Glutamatergic neuron (in vitro differentiated cells): ENCODE data around the gene RAD23B. TPM values are rescaled to one million over a fixed set of nuclear protein-coding genes. Genes with fewer than 3 reads are reported as not detected.

Source experiments
- DNase-seq: peaks from one replicate; pipeline ENCODE4 v3.0.0; 2022
- H3K27ac Mint-ChIP-seq: one replicate; pipeline ENCODE4 v1.8.0; 2020; ENCODE audit warnings: mild to moderate bottlenecking, mixed read lengths, inconsistent platforms; ENCODE audit not compliant: unreplicated experiment
- H3K27me3 Mint-ChIP-seq: one replicate; pipeline ENCODE4 v1.8.0; 2020; ENCODE audit warnings: mild to moderate bottlenecking, moderate library complexity, mixed read lengths, inconsistent platforms; ENCODE audit not compliant: unreplicated experiment
- H3K36me3 Mint-ChIP-seq: one replicate; pipeline ENCODE4 v1.8.0; 2020; ENCODE audit warnings: mild to moderate bottlenecking, mixed read lengths, inconsistent platforms; ENCODE audit not compliant: unreplicated experiment
- H3K4me1 Mint-ChIP-seq: one replicate; pipeline ENCODE4 v1.8.0; 2020; ENCODE audit warnings: mild to moderate bottlenecking, low read depth, mixed read lengths, inconsistent platforms; ENCODE audit not compliant: unreplicated experiment
- H3K4me3 Mint-ChIP-seq: one replicate; pipeline ENCODE4 v1.8.0; 2020; ENCODE audit warnings: mild to moderate bottlenecking, mixed read lengths, inconsistent platforms; ENCODE audit not compliant: unreplicated experiment
- H3K9me3 Mint-ChIP-seq: one replicate; pipeline ENCODE4 v1.8.0; 2020; ENCODE audit warnings: mild to moderate bottlenecking, moderate library complexity, mixed read lengths, inconsistent platforms; ENCODE audit not compliant: unreplicated experiment
- total RNA-seq: library from RNA; stranded (reverse); fragmentation: NEBNext Ultra II Directional; extraction: Animal tissue kit (Norgen Biotek cat#: 25700); gene quantifications from one replicate; pipeline ENCODE4 v1.2.1, GENCODE V29; 2021; ENCODE audit not compliant: unreplicated experiment
- TF ChIP-seq, protein P1 (sequence below): fragments of 200-600 bp; sonication (generic); IDR thresholded peaks from one replicate; pipeline ENCODE4 v1.5.0; 2021; ENCODE audit not compliant: partially characterized antibody, unreplicated experiment

The RAD23B gene
- total RNA-seq, 1 donor from 2014 or later: 145 TPM

DNA sequence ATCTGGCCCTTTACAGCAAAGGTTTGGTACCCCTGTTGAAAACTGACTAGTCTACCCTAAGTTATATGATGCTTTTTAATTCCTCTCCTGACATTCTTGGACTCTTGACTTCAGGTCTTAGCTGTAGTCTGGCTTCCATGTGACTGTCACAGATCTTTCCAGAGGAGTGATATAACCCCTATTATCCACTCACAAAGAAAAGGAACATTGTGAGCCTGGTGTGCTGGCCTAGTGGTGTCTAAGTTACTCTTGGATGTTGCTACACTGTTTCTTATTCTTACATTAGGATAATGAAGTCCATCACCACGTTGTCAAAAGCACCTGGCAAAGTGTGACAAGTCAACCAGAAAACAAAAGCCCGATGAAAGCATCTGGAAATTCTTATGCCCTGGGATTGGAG is 49.8 kb downstream of the RAD23B start:
- TF ChIP-seq, protein P1, sequence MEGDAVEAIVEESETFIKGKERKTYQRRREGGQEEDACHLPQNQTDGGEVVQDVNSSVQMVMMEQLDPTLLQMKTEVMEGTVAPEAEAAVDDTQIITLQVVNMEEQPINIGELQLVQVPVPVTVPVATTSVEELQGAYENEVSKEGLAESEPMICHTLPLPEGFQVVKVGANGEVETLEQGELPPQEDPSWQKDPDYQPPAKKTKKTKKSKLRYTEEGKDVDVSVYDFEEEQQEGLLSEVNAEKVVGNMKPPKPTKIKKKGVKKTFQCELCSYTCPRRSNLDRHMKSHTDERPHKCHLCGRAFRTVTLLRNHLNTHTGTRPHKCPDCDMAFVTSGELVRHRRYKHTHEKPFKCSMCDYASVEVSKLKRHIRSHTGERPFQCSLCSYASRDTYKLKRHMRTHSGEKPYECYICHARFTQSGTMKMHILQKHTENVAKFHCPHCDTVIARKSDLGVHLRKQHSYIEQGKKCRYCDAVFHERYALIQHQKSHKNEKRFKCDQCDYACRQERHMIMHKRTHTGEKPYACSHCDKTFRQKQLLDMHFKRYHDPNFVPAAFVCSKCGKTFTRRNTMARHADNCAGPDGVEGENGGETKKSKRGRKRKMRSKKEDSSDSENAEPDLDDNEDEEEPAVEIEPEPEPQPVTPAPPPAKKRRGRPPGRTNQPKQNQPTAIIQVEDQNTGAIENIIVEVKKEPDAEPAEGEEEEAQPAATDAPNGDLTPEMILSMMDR: no peak
- Mint-ChIP-seq H3K36me3 (peaks cover 5% of the 10 kb centered on the region), H3K4me1 (no peaks in the 10 kb centered on the region), H3K27ac (no peak overlapping the region), H3K27me3 (peaks cover 5% of the 10 kb centered on the region), H3K9me3 (peaks cover 5% of the 10 kb centered on the region), H3K4me3 (no peak overlapping the region)
- no peak for DNase-seq

- Mint-ChIP-seq H3K4me1 (no peaks in the 10 kb centered on the region), H3K27me3 (peaks cover 5% of the 10 kb centered on the region), H3K4me3 (no peak overlapping the region), H3K9me3 (peaks cover 5% of the 10 kb centered on the region), H3K36me3 (peaks cover 5% of the 10 kb centered on the region), H3K27ac (no peak overlapping the region)
- TF ChIP-seq, protein P1: no peak
- no peak for DNase-seq
Observed at GRCh38 chr9:107333363-107333762, 50.3 kb downstream of the RAD23B start.

DNA sequence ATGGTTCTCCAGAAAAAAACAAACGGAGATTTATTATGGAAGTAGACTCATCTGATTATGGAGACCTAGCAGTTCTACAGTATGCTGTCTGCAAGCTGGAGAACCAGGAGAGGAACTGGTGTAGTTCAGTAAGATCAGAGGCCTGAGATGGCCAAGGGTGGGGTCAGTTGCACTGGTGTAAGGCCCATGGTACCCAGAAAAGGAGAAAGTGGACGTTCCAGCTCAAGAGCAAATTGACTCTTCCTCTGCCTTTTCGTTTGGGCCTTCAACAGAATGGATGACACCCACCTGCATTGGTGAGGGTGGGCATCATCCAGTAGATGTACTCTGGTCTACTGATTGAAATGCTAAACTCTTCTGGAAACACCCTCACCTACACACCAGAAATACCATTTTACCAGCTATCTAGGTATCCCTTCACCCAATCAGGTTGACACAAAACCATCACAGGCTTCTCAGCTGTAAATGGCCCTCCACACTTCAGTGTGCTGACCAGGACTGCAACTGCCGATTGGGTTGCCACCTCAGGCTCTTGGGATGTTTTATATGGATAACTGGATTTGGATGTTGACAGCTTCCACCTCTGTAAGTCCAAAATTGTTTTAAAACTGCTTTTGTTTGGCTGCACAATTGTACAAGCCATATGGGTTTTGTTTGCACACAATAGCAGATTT is 51.2 kb downstream of the RAD23B start:
- Mint-ChIP-seq H3K36me3 (peaks cover 5% of the 10 kb centered on the region), H3K4me3 (no peak overlapping the region), H3K27me3 (peaks cover 5% of the 10 kb centered on the region), H3K4me1 (no peaks in the 10 kb centered on the region), H3K9me3 (peaks cover 7% of the 10 kb centered on the region), H3K27ac (no peak overlapping the region)
- no peak for DNase-seq
- TF ChIP-seq, protein P1: no peak

- Mint-ChIP-seq H3K4me1 (no peaks in the 10 kb centered on the region), H3K9me3 (peaks cover 7% of the 10 kb centered on the region), H3K27me3 (peaks cover 5% of the 10 kb centered on the region), H3K27ac (peak overlapping the region; percentile 3), H3K36me3 (peaks cover 5% of the 10 kb centered on the region), H3K4me3 (no peak overlapping the region)
- no peak for DNase-seq
- TF ChIP-seq, protein P1: no peak
Observed at GRCh38 chr9:107335331-107335730, 52.3 kb downstream of the RAD23B start.

DNA sequence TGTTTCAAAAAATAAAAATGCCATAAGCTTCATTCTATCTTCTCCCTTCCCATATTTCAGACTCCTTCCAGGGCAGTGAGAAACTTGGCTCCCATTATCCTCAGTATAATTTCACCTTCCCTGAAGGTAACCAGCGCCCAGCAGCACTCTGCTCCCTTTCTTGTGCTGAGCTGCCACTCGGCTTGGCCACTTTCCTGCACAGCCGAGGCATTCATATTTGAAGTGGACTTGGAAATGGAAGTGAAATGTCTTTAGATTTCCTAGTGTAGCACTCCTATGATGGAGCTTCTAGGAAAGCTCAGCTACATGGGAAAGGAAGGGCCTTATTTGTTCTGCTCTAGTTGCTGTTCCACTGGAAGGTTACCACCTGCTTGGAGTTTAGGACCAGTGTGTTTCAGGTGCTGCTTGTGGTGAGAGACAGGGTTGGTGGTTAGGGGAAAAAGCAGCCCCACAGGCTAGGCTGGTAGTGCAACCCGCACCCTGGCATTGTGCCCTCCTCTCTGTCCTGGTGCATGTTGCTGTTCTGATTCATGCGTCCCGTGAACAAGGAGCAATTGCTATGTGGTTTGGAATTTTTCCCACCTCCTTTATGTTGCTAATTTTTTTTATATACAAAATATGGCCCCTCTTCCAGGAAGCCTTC is 53.8 kb downstream of the RAD23B start:
- Mint-ChIP-seq H3K9me3 (peaks cover 7% of the 10 kb centered on the region), H3K36me3 (peaks cover 5% of the 10 kb centered on the region), H3K4me3 (no peak overlapping the region), H3K27me3 (peaks cover 3% of the 10 kb centered on the region), H3K4me1 (peaks cover 2% of the 10 kb centered on the region), H3K27ac (no peak overlapping the region)
- TF ChIP-seq, protein P1: no peak
- DNase-seq: no peak
